ENCODE measurements around the gene DLG2.

DNA sequence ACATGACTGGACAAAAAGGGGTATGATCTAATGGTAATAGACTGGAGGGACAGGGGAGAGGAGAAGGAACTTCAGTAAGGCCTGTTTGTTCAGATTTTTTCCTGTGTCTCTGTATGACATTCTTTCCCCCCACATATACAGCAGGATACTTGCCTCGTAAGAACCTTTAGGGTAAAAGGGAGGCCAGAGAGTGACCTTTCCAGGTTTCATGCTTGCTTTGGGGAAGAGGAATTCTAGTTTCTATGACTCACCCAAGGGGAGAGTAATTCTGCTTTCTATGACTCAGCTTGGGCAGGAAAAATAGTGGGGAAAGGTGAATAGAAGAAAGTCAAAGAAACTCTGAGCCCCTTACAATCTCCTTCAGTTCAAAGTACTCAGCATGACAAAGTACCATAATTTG is 457.0 kb downstream of the DLG2 start:
- TF ChIP-seq CTCF (IDR thresholded peaks at IDR 0.05), result no peak
- no peak for TF ChIP-seq POLR2A (IDR thresholded peaks at IDR 0.05)

All from uterus (tissue), 2 donors.